ENCODE results near the gene SYK. TPM values are rescaled to one million over a fixed set of nuclear protein-coding genes. Genes with fewer than 3 reads are reported as not detected.
"Not testable (repeated sequence)": the region's sequence is repeated elsewhere in the genome, so short reads cannot be mapped to it uniquely, and the experiment has no call there.

The SYK gene
- total RNA-seq, result 10 to 100 TPM; 17.9 to 26.2 (median 23.2) TPM

- 7 to 22% methylated on average over 8 to 45 of the region's 64 CpGs for WGBS, 2 donors
- H3K4me3 ChIP-seq (ENCODE audit: low read depth, poor library complexity, severe bottlenecking), result peak within 1 kb of the TSS; percentile 48
- DNase-seq (ENCODE audit: low spot score in 2 of 2), result peak in 1 of 2 donors; percentile 89
- intact Hi-C loops (cut with DNase I; ENCODE audit: low total_unique reads), result no loop called here
- TF ChIP-seq CTCF (IDR thresholded peaks at IDR 0.05) (no peak), POLR2A (IDR thresholded peaks at IDR 0.05) (no peak)
Observed at GRCh38 chr9:90801241-90801972, at the start of gene SYK. TSS of gene SYK (plus strand) at chr9:90801819. CDS start at chr9:90843899, 42,080 bp downstream.

GRCh38 chr9:90755514-90756371 lies 45.9 kb upstream of the SYK start:
- intact Hi-C loops (cut with DNase I; ENCODE audit: low total_unique reads); H3K4me3 ChIP-seq (ENCODE audit: low read depth, poor library complexity, severe bottlenecking): not testable (repeated sequence)
- DNase-seq (ENCODE audit: low spot score in 2 of 2), result peak in 1 of 2 donors; percentile 33
- WGBS, 2 donors, result 28 to 54% methylated on average over 7 to 13 of the region's 13 CpGs

- not testable (repeated sequence) for DNase-seq (ENCODE audit: low spot score in 2 of 2); H3K4me3 ChIP-seq (ENCODE audit: low read depth, poor library complexity, severe bottlenecking)
- intact Hi-C loops (cut with DNase I; ENCODE audit: low total_unique reads), result loop anchor here (10.0 kb wide), 1 partner anchor 536 kb away; no protein-coding TSS in a partner anchor
- WGBS, 2 donors, result 72 to 76% methylated on average over 11 to 14 of the region's 14 CpGs
Observed at GRCh38 chr9:90760577-90760976, 41.0 kb upstream of the SYK start.

- intact Hi-C loops (cut with DNase I; ENCODE audit: low total_unique reads), result loop anchor here (5.0 to 10.0 kb wide), 2 partner anchors 542 to 624 kb away; no protein-coding TSS in a partner anchor
- TF ChIP-seq POLR2A (IDR thresholded peaks at IDR 0.05), result no peak
- H3K4me3 ChIP-seq (ENCODE audit: low read depth, poor library complexity, severe bottlenecking), result no peak overlapping the region
- no peak for DNase-seq (ENCODE audit: low spot score in 2 of 2)
Observed at GRCh38 chr9:90766731-90767130, 34.9 kb upstream of the SYK start.

- intact Hi-C loops (cut with DNase I; ENCODE audit: low total_unique reads), result loop anchor here (5.0 to 10.0 kb wide), 2 partner anchors 543 to 625 kb away; no protein-coding TSS in a partner anchor
- 85 to 89% methylated on average over 1 of the region's 1 CpG for WGBS, 2 donors
- H3K4me3 ChIP-seq (ENCODE audit: low read depth, poor library complexity, severe bottlenecking), result no peak overlapping the region
- no peak for TF ChIP-seq CTCF (IDR thresholded peaks at IDR 0.05)
- no peak for TF ChIP-seq POLR2A (IDR thresholded peaks at IDR 0.05)
- no peak for DNase-seq (ENCODE audit: low spot score in 2 of 2)
Observed at GRCh38 chr9:90767523-90768100, 34.0 kb upstream of the SYK start.

- no peak overlapping the region for H3K4me3 ChIP-seq (ENCODE audit: low read depth, poor library complexity, severe bottlenecking)
- no peak for DNase-seq (ENCODE audit: low spot score in 2 of 2)
- intact Hi-C loops (cut with DNase I; ENCODE audit: low total_unique reads), result loop anchor here (5.0 kb wide), 1 partner anchor 102 kb away; no protein-coding TSS in a partner anchor
- TF ChIP-seq CTCF (IDR thresholded peaks at IDR 0.05) (no peak), POLR2A (IDR thresholded peaks at IDR 0.05) (no peak)
- WGBS, 2 donors, result 91 to 98% methylated on average over 2 of the region's 2 CpGs
Observed at GRCh38 chr9:90770182-90770738, 31.4 kb upstream of the SYK start.
